Measurements from ENCODE around the gene PID1. TPM values are rescaled to one million over a fixed set of nuclear protein-coding genes. Genes with fewer than 3 reads are reported as not detected.
A peak's percentile ranks its signal among the peaks of the same experiment; 100 is the strongest.

Gene PID1
- total and polyA plus RNA-seq, 4 donors, result 13.3 to 52.0 (median 45.7) TPM

GRCh38 chr2:229153267-229153666 lies 117.8 kb downstream of the PID1 start:
- no peak overlapping the region for H3K4me3 ChIP-seq (ENCODE audit: low read depth in 1 of 3, low read length in 3 of 3)
- no peak for TF ChIP-seq SP1 (IDR thresholded peaks at IDR 0.05)
- peak in 1 of 2 donors; percentile 7 for TF ChIP-seq HNF4A (conservative IDR thresholded peaks at IDR 0.05)
- peak in 1 of 2 donors; percentile 10 for TF ChIP-seq RAD21 (IDR thresholded peaks at IDR 0.05)
- H3K27ac ChIP-seq (ENCODE audit: low read depth in 1 of 2, low read length in 2 of 2), result no peak overlapping the region
- H3K9ac ChIP-seq (ENCODE audit: low read depth in 1 of 2, low read length in 2 of 2), result no peak overlapping the region
- H3K9me3 ChIP-seq (ENCODE audit: control insufficient read depth in 4 of 4, low read length in 3 of 4), result peaks cover 0 to 2% (median 0%) of the 10 kb centered on the region in 4 donors
- peaks cover 3 to 19% (median 9%) of the 10 kb centered on the region in 4 donors for H3K36me3 ChIP-seq (ENCODE audit: control insufficient read depth in 4 of 4, insufficient read depth in 3 of 4, low read depth in 1 of 4, low read length in 3 of 4)
- H3K27me3 ChIP-seq (ENCODE audit: control insufficient read depth in 4 of 4, insufficient read depth in 4 of 4, low read length in 3 of 4), result no peaks in the 10 kb centered on the region
- peaks cover 0 to 6% (median 3%) of the 10 kb centered on the region in 4 donors for H3K4me1 ChIP-seq (ENCODE audit: control insufficient read depth in 4 of 4, insufficient read depth in 4 of 4, low read length in 3 of 4)
- DNase-seq (ENCODE audit: low spot score), result no peak
- 52% methylated on average over 8 of the region's 8 CpGs for WGBS

- peaks cover 0 to 2% (median 0%) of the 10 kb centered on the region in 4 donors for H3K9me3 ChIP-seq (ENCODE audit: control insufficient read depth in 4 of 4, low read length in 3 of 4)
- no peak for DNase-seq (ENCODE audit: low spot score)
- no peak overlapping the region for H3K4me3 ChIP-seq (ENCODE audit: low read depth in 1 of 3, low read length in 3 of 3)
- H3K4me1 ChIP-seq (ENCODE audit: control insufficient read depth in 4 of 4, insufficient read depth in 4 of 4, low read length in 3 of 4), result peaks cover 0 to 5% (median 0%) of the 10 kb centered on the region in 4 donors
- no peak overlapping the region for H3K27ac ChIP-seq (ENCODE audit: low read depth in 1 of 2, low read length in 2 of 2)
- 93% methylated on average over 10 of the region's 10 CpGs for WGBS
- H3K36me3 ChIP-seq (ENCODE audit: control insufficient read depth in 4 of 4, insufficient read depth in 3 of 4, low read depth in 1 of 4, low read length in 3 of 4), result peaks cover 3 to 19% (median 10%) of the 10 kb centered on the region in 4 donors
- H3K27me3 ChIP-seq (ENCODE audit: control insufficient read depth in 4 of 4, insufficient read depth in 4 of 4, low read length in 3 of 4), result no peaks in the 10 kb centered on the region
- H3K9ac ChIP-seq (ENCODE audit: low read depth in 1 of 2, low read length in 2 of 2), result no peak overlapping the region
- TF ChIP-seq, protein P1, sequence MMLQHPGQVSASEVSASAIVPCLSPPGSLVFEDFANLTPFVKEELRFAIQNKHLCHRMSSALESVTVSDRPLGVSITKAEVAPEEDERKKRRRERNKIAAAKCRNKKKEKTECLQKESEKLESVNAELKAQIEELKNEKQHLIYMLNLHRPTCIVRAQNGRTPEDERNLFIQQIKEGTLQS (IDR thresholded peaks at IDR 0.05), result no peak
- TF ChIP-seq SP1 (IDR thresholded peaks at IDR 0.05) (no peak), HNF4A (conservative IDR thresholded peaks at IDR 0.05) (no peak), FOXA1 (IDR thresholded peaks at IDR 0.05) (no peak), HNF4G (IDR thresholded peaks at IDR 0.05) (no peak), MAX (IDR thresholded peaks at IDR 0.05) (no peak), JUND (IDR thresholded peaks at IDR 0.05) (no peak), RAD21 (IDR thresholded peaks at IDR 0.05) (no peak), FOXA2 (IDR thresholded peaks at IDR 0.05) (no peak), RXRA (IDR thresholded peaks at IDR 0.05) (no peak), NR2F2 (IDR thresholded peaks at IDR 0.05) (no peak), REST (IDR thresholded peaks at IDR 0.05) (no peak), YY1 (IDR thresholded peaks at IDR 0.05) (no peak), TAF1 (conservative IDR thresholded peaks at IDR 0.05) (no peak), GABPA (IDR thresholded peaks at IDR 0.05 in 1 of 2, conservative IDR thresholded peaks at IDR 0.05 in 1 of 2) (no peak), EGR1 (IDR thresholded peaks at IDR 0.05; ENCODE audit: low read depth in 2 of 2) (no peak)
- TF ChIP-seq, protein P2, sequence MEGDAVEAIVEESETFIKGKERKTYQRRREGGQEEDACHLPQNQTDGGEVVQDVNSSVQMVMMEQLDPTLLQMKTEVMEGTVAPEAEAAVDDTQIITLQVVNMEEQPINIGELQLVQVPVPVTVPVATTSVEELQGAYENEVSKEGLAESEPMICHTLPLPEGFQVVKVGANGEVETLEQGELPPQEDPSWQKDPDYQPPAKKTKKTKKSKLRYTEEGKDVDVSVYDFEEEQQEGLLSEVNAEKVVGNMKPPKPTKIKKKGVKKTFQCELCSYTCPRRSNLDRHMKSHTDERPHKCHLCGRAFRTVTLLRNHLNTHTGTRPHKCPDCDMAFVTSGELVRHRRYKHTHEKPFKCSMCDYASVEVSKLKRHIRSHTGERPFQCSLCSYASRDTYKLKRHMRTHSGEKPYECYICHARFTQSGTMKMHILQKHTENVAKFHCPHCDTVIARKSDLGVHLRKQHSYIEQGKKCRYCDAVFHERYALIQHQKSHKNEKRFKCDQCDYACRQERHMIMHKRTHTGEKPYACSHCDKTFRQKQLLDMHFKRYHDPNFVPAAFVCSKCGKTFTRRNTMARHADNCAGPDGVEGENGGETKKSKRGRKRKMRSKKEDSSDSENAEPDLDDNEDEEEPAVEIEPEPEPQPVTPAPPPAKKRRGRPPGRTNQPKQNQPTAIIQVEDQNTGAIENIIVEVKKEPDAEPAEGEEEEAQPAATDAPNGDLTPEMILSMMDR (IDR thresholded peaks at IDR 0.05; ENCODE audit: low read depth, low read length, missing input control), result no peak
- TF ChIP-seq, protein P3, sequence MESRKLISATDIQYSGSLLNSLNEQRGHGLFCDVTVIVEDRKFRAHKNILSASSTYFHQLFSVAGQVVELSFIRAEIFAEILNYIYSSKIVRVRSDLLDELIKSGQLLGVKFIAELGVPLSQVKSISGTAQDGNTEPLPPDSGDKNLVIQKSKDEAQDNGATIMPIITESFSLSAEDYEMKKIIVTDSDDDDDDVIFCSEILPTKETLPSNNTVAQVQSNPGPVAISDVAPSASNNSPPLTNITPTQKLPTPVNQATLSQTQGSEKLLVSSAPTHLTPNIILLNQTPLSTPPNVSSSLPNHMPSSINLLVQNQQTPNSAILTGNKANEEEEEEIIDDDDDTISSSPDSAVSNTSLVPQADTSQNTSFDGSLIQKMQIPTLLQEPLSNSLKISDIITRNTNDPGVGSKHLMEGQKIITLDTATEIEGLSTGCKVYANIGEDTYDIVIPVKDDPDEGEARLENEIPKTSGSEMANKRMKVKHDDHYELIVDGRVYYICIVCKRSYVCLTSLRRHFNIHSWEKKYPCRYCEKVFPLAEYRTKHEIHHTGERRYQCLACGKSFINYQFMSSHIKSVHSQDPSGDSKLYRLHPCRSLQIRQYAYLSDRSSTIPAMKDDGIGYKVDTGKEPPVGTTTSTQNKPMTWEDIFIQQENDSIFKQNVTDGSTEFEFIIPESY (IDR thresholded peaks at IDR 0.05), result no peak
Measured at GRCh38 chr2:229152674-229153073, 118.4 kb downstream of the PID1 start.
